ENCODE data around the gene MINPP1.

Gene MINPP1

GRCh38 chr10:87505366-87506111 lies 846 bp downstream of the MINPP1 start:
- no peaks in the 10 kb centered on the region for H3K9me3 Mint-ChIP-seq
- H3K27me3 Mint-ChIP-seq = peaks cover 5% of the 10 kb centered on the region
- CTCF ChIA-PET = interaction anchor here (1.2 kb wide), 1 partner anchor 301 kb away, joined by 4 read pairs; no protein-coding TSS in a partner anchor
- peaks cover 9% of the 10 kb centered on the region for H3K36me3 Mint-ChIP-seq
- DNase-seq = peak; percentile 58
- H3K4me1 Mint-ChIP-seq = peaks cover 29% of the 10 kb centered on the region
- peak overlapping the region; percentile 78 for H3K27ac Mint-ChIP-seq
- H3K4me3 Mint-ChIP-seq = peak overlapping the region; percentile 89

GRCh38 chr10:87506956-87507355 lies 2.3 kb downstream of the MINPP1 start:
- H3K27me3 Mint-ChIP-seq = peaks cover 5% of the 10 kb centered on the region
- peaks cover 29% of the 10 kb centered on the region for H3K4me1 Mint-ChIP-seq
- CTCF ChIA-PET = no interaction called here
- no peaks in the 10 kb centered on the region for H3K9me3 Mint-ChIP-seq
- no peak overlapping the region for H3K4me3 Mint-ChIP-seq
- no peak for DNase-seq
- peaks cover 12% of the 10 kb centered on the region for H3K36me3 Mint-ChIP-seq
- H3K27ac Mint-ChIP-seq = no peak overlapping the region

- H3K27ac Mint-ChIP-seq = no peak overlapping the region
- H3K4me3 Mint-ChIP-seq = no peak overlapping the region
- H3K36me3 Mint-ChIP-seq = peaks cover 12% of the 10 kb centered on the region
- CTCF ChIA-PET = no interaction called here
- no peaks in the 10 kb centered on the region for H3K9me3 Mint-ChIP-seq
- peaks cover 29% of the 10 kb centered on the region for H3K4me1 Mint-ChIP-seq
- no peak for DNase-seq
- peaks cover 5% of the 10 kb centered on the region for H3K27me3 Mint-ChIP-seq
Observed at GRCh38 chr10:87507879-87508483, 3.3 kb downstream of the MINPP1 start.

GRCh38 chr10:87508837-87509236 lies 4.1 kb downstream of the MINPP1 start:
- Mint-ChIP-seq H3K27me3 (peaks cover 5% of the 10 kb centered on the region), H3K27ac (no peak overlapping the region), H3K9me3 (no peaks in the 10 kb centered on the region), H3K4me1 (peaks cover 25% of the 10 kb centered on the region), H3K36me3 (peaks cover 15% of the 10 kb centered on the region), H3K4me3 (no peak overlapping the region)
- no peak for DNase-seq
- CTCF ChIA-PET = no interaction called here

GRCh38 chr10:87510025-87510424 lies 5.3 kb downstream of the MINPP1 start:
- peaks cover 20% of the 10 kb centered on the region for H3K4me1 Mint-ChIP-seq
- H3K36me3 Mint-ChIP-seq = peaks cover 22% of the 10 kb centered on the region
- no peak for DNase-seq
- H3K9me3 Mint-ChIP-seq = no peaks in the 10 kb centered on the region
- H3K27ac Mint-ChIP-seq = no peak overlapping the region
- peaks cover 5% of the 10 kb centered on the region for H3K27me3 Mint-ChIP-seq
- no peak overlapping the region for H3K4me3 Mint-ChIP-seq
- CTCF ChIA-PET = no interaction called here

GRCh38 chr10:87511526-87511925 lies 6.8 kb downstream of the MINPP1 start:
- Mint-ChIP-seq H3K9me3 (no peaks in the 10 kb centered on the region), H3K4me3 (no peak overlapping the region), H3K36me3 (peaks cover 22% of the 10 kb centered on the region), H3K27ac (no peak overlapping the region), H3K27me3 (no peaks in the 10 kb centered on the region), H3K4me1 (peaks cover 7% of the 10 kb centered on the region)
- CTCF ChIA-PET = no interaction called here
- no peak for DNase-seq

GRCh38 chr10:87518937-87519336 lies 14.2 kb downstream of the MINPP1 start:
- no peak overlapping the region for H3K4me3 Mint-ChIP-seq
- CTCF ChIA-PET = no interaction called here
- no peak for DNase-seq
- no peaks in the 10 kb centered on the region for H3K4me1 Mint-ChIP-seq
- peaks cover 23% of the 10 kb centered on the region for H3K36me3 Mint-ChIP-seq
- H3K27ac Mint-ChIP-seq = no peak overlapping the region
- H3K9me3 Mint-ChIP-seq = no peaks in the 10 kb centered on the region
- H3K27me3 Mint-ChIP-seq = no peaks in the 10 kb centered on the region

GRCh38 chr10:87519582-87519981 lies 14.9 kb downstream of the MINPP1 start:
- Mint-ChIP-seq H3K9me3 (no peaks in the 10 kb centered on the region), H3K27me3 (no peaks in the 10 kb centered on the region), H3K4me1 (no peaks in the 10 kb centered on the region), H3K36me3 (peaks cover 19% of the 10 kb centered on the region), H3K4me3 (no peak overlapping the region), H3K27ac (no peak overlapping the region)
- CTCF ChIA-PET = no interaction called here
- DNase-seq = no peak

GRCh38 chr10:87523731-87524130 lies 19.0 kb downstream of the MINPP1 start:
- no peak for DNase-seq

GRCh38 chr10:87524296-87524695 lies 19.6 kb downstream of the MINPP1 start:
- no peak for DNase-seq
- no peak overlapping the region for H3K4me3 Mint-ChIP-seq
- H3K36me3 Mint-ChIP-seq = peaks cover 34% of the 10 kb centered on the region
- H3K27ac Mint-ChIP-seq = no peak overlapping the region
- H3K4me1 Mint-ChIP-seq = no peaks in the 10 kb centered on the region
- CTCF ChIA-PET = interaction anchor here (0.9 kb wide), 1 partner anchor 9 kb away, joined by 3 read pairs; no protein-coding TSS in a partner anchor
- no peaks in the 10 kb centered on the region for H3K27me3 Mint-ChIP-seq
- peaks cover 7% of the 10 kb centered on the region for H3K9me3 Mint-ChIP-seq

More at GRCh38 chr10:87523731-87524130, 19.0 kb downstream of the MINPP1 start:
- no peaks in the 10 kb centered on the region for H3K4me1 Mint-ChIP-seq
- peaks cover 34% of the 10 kb centered on the region for H3K36me3 Mint-ChIP-seq
- H3K27me3 Mint-ChIP-seq = no peaks in the 10 kb centered on the region
- peaks cover 7% of the 10 kb centered on the region for H3K9me3 Mint-ChIP-seq
- CTCF ChIA-PET = interaction anchor here (0.9 kb wide), 1 partner anchor 10 kb away, joined by 3 read pairs; no protein-coding TSS in a partner anchor
- H3K4me3 Mint-ChIP-seq = no peak overlapping the region
- no peak overlapping the region for H3K27ac Mint-ChIP-seq

GRCh38 chr10:87531908-87532622 lies 27.4 kb downstream of the MINPP1 start:
- peaks cover under 1% of the 10 kb centered on the region for H3K9me3 Mint-ChIP-seq
- CTCF ChIA-PET = no interaction called here
- DNase-seq = no peak
- peaks cover 13% of the 10 kb centered on the region for H3K36me3 Mint-ChIP-seq
- H3K27me3 Mint-ChIP-seq = no peaks in the 10 kb centered on the region
- H3K4me1 Mint-ChIP-seq = peaks cover 9% of the 10 kb centered on the region
- no peak overlapping the region for H3K4me3 Mint-ChIP-seq
- no peak overlapping the region for H3K27ac Mint-ChIP-seq

GRCh38 chr10:87532696-87533095 lies 28.0 kb downstream of the MINPP1 start:
- Mint-ChIP-seq H3K27me3 (no peaks in the 10 kb centered on the region), H3K4me1 (peaks cover 14% of the 10 kb centered on the region), H3K9me3 (no peaks in the 10 kb centered on the region), H3K36me3 (peaks cover 10% of the 10 kb centered on the region), H3K4me3 (no peak overlapping the region), H3K27ac (no peak overlapping the region)
- DNase-seq = no peak
- CTCF ChIA-PET = interaction anchor here (1.9 kb wide), 1 partner anchor 202 kb away, joined by 9 read pairs; no protein-coding TSS in a partner anchor

- H3K36me3 Mint-ChIP-seq = peaks cover 5% of the 10 kb centered on the region
- no peak for DNase-seq
- no peaks in the 10 kb centered on the region for H3K27me3 Mint-ChIP-seq
- H3K4me3 Mint-ChIP-seq = no peak overlapping the region
- CTCF ChIA-PET = interaction anchor here (1.0 to 1.9 kb wide), 3 partner anchors 10 to 242 kb away, joined by 3 to 9 read pairs (median 3); no protein-coding TSS in a partner anchor
- H3K9me3 Mint-ChIP-seq = no peaks in the 10 kb centered on the region
- peaks cover 18% of the 10 kb centered on the region for H3K4me1 Mint-ChIP-seq
- H3K27ac Mint-ChIP-seq = no peak overlapping the region
Observed at GRCh38 chr10:87534173-87534858, 29.6 kb downstream of the MINPP1 start.
